Vagina (tissue), 2 donors: Measurements from ENCODE around the gene EMC8. TPM values are rescaled to one million over a fixed set of nuclear protein-coding genes. Genes with fewer than 3 reads are reported as not detected.
"Not testable (repeated sequence)": the region's sequence is repeated elsewhere in the genome, so short reads cannot be mapped to it uniquely, and the experiment has no call there.

Experiments
- DNase-seq, 2 donors: peaks; one replicate each; pipeline ENCODE4 v3.0.0-alpha.2; 2017; ENCODE audit errors: extremely low spot score in 2 of 2
- H3K27ac ChIP-seq: fragments of 200-600 bp; sonication (generic); one replicate; pipeline ENCODE4 v1.5.1; 2019
- H3K27me3 ChIP-seq: fragments of 200-600 bp; sonication (generic); one replicate; pipeline ENCODE4 v1.5.1; 2019
- H3K36me3 ChIP-seq, 2 donors: fragments of 200-600 bp; sonication (generic); one replicate each; pipeline ENCODE4 v1.5.1; 2017 to 2019
- H3K4me1 ChIP-seq: fragments of 200-600 bp; sonication (generic); one replicate; pipeline ENCODE4 v1.5.1; 2019
- H3K4me3 ChIP-seq, 2 donors: fragments of 200-600 bp; sonication (generic); 1 replicate in 1 of 2; 2 replicates in 1 of 2; pipeline ENCODE4 v1.5.1; 2016 to 2019
- H3K9me3 ChIP-seq: fragments of 200-600 bp; sonication (generic); one replicate; pipeline ENCODE4 v1.5.1; 2019
- POLR2A ChIP-seq, 2 donors: fragments of 450-650 bp; IDR thresholded peaks; one replicate each; pipeline ENCODE4 v1.6.1; 2017; ENCODE audit warnings: antibody characterized with exemption in 2 of 2, mild to moderate bottlenecking in 2 of 2, moderate library complexity in 2 of 2
- POLR2AphosphoS5 ChIP-seq, 2 donors: sonication (generic); formaldehyde crosslinking; IDR thresholded peaks; one replicate each; pipeline ENCODE4 v1.9.0; 2017; ENCODE audit warnings: antibody characterized with exemption in 2 of 2, mild to moderate bottlenecking in 2 of 2, low read depth in 1 of 2; ENCODE audit not compliant: insufficient read depth in 1 of 2
- intact Hi-C: fragments of 100-400 bp; cut with DNase I; formaldehyde crosslinking; loops from one replicate; pipeline ENCODE4 v1.15.1; 2023
- total RNA-seq: library from RNA; depleted of rRNA; stranded (reverse); fragments of >200 nt; gene quantifications from one replicate; pipeline ENCODE4 v1.2.3, GENCODE V29; 2016
- TF ChIP-seq, protein P1 (sequence below), 3 experiments: fragments of 450-650 bp in 2 of 3; fragments of 200-600 bp in 1 of 3; sonication (generic) in 1 of 3; IDR thresholded peaks; one replicate each; pipeline ENCODE4 v1.5.1; 2017 to 2019; ENCODE audit warnings: antibody characterized with exemption in 3 of 3, mild to moderate bottlenecking in 2 of 3, moderate library complexity in 2 of 3

The EMC8 gene
- total RNA-seq, 1 donor from 2014 or later, result 42.0 TPM

DNA sequence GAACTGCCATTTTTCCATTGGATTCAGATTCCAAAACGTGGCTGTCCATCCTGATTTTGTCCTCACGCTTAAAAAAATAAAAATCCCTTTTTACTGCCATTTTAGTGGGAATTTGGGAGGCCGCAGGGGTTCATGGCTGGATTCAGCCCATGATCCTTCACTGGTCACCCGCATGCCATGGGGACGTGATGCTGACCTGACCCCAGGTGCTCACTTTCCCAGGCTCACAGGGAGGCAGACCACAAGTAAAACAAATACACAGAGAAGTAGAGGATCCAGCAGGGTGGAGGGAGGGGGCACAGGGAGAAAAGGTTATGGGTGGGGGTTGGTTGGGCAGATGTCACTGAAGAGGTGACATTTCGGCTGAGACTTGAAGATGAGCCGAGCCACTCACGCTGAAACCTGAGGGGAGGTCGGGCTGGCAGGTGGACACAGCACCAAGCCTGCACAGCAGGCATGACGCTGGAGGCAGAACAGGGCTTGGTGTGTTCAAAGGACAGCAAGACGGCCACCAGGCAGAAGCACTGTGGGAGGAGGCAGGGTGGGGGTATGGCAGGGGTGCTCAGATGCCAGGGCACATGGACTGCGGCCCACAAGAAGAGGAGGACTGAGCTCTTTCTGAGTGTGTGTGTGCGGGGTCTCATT lies 10.9 kb upstream of the EMC8 start:
- Histone ChIP-seq H3K36me3 (peaks cover 0 to 17% of the 10 kb centered on the region in 2 donors), H3K9me3 (no peaks in the 10 kb centered on the region), H3K27ac (no peak overlapping the region), H3K4me1 (no peaks in the 10 kb centered on the region), H3K4me3 (no peak overlapping the region), H3K27me3 (no peaks in the 10 kb centered on the region)
- DNase-seq, result no peak
- intact Hi-C loops, result no loop called here
- TF ChIP-seq POLR2A (IDR thresholded peaks at IDR 0.05) (no peak), POLR2AphosphoS5 (IDR thresholded peaks at IDR 0.05; ENCODE audit: insufficient read depth in 1 of 2, low read depth in 1 of 2) (no peak)
- TF ChIP-seq, protein P1, sequence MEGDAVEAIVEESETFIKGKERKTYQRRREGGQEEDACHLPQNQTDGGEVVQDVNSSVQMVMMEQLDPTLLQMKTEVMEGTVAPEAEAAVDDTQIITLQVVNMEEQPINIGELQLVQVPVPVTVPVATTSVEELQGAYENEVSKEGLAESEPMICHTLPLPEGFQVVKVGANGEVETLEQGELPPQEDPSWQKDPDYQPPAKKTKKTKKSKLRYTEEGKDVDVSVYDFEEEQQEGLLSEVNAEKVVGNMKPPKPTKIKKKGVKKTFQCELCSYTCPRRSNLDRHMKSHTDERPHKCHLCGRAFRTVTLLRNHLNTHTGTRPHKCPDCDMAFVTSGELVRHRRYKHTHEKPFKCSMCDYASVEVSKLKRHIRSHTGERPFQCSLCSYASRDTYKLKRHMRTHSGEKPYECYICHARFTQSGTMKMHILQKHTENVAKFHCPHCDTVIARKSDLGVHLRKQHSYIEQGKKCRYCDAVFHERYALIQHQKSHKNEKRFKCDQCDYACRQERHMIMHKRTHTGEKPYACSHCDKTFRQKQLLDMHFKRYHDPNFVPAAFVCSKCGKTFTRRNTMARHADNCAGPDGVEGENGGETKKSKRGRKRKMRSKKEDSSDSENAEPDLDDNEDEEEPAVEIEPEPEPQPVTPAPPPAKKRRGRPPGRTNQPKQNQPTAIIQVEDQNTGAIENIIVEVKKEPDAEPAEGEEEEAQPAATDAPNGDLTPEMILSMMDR (IDR thresholded peaks at IDR 0.05), result no peak

DNA sequence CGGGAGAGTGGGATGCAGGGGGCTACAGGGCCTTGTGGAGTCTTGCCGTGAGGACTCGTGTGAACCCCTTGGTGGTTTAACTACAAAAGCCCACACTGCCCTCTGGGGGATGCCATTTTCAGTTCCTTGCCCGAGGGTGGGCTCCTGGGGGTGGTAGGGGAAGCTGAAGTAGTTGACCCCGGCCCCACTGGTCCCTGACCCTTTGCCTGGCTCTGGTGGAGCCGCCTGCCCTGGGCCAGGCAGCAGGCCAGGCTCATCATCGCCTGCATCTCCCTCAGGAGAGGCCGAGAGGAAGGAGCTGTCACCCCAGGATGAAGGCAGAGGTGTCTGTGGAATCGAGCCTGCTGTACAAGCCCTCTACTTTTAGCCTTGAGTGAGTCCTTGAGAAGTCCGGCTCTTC lies 10.3 kb upstream of the EMC8 start:
- no peak for DNase-seq
- intact Hi-C loops, result no loop called here
- peaks cover 0 to 23% of the 10 kb centered on the region in 2 donors for H3K36me3 ChIP-seq
- TF ChIP-seq POLR2AphosphoS5 (IDR thresholded peaks at IDR 0.05; ENCODE audit: insufficient read depth in 1 of 2, low read depth in 1 of 2) (no peak), POLR2A (IDR thresholded peaks at IDR 0.05) (no peak)
- TF ChIP-seq, protein P1 (IDR thresholded peaks at IDR 0.05), result no peak
- no peak overlapping the region for H3K4me3 ChIP-seq
- no peaks in the 10 kb centered on the region for H3K27me3 ChIP-seq
- no peak overlapping the region for H3K27ac ChIP-seq
- H3K9me3 ChIP-seq, result no peaks in the 10 kb centered on the region
- no peaks in the 10 kb centered on the region for H3K4me1 ChIP-seq

DNA sequence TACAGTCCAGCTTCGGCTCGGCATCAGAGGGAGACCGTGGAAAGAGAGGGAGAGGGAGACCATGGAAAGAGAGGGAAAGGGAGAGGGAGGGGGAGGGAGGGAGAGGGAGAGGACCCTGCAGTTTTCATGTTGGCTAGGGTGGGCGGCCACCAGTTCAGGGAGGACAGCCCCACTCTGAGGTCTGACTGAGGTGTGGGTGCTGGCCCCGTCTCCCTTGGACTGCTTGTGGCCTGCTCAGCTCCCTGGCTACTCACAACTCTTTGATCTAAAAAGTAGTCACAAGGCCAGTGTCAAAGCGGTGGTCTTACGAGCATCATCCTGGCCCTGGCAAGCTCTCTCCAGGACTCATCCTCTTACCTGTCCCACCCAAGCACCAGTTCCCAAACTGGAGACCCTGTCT lies 9.6 kb upstream of the EMC8 start:
- Histone ChIP-seq H3K4me1 (no peaks in the 10 kb centered on the region), H3K27me3 (no peaks in the 10 kb centered on the region), H3K4me3 (no peak overlapping the region), H3K9me3 (no peaks in the 10 kb centered on the region), H3K36me3 (peaks cover 0 to 25% of the 10 kb centered on the region in 2 donors), H3K27ac (no peak overlapping the region)
- intact Hi-C loops, result no loop called here
- no peak for DNase-seq
- TF ChIP-seq, protein P1 (IDR thresholded peaks at IDR 0.05), result no peak
- no peak for TF ChIP-seq POLR2AphosphoS5 (IDR thresholded peaks at IDR 0.05; ENCODE audit: insufficient read depth in 1 of 2, low read depth in 1 of 2)
- TF ChIP-seq POLR2A (IDR thresholded peaks at IDR 0.05), result no peak

DNA sequence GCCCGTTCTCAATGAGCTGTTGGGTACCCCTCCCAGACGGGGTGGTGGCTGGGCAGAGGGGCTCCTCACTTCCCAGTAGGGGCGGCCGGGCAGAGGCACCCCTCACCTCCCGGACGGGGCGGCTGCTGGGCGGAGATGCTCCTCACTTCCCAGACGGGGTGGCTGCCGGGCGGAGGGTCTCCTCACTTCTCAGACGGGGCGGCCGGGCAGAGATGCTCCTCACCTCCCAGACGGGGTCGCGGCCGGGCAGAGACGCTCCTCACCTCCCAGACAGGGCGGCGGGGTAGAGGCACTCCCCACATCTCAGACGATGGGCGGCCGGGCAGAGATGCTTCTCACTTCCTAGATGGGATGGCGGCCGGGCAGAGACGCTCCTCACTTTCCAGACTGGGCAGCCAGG lies 8.8 kb upstream of the EMC8 start:
- intact Hi-C loops, H3K27ac ChIP-seq, H3K27me3 ChIP-seq, H3K4me1 ChIP-seq, H3K9me3 ChIP-seq, H3K4me3 ChIP-seq, DNase-seq: not testable (repeated sequence)
- peaks cover 0 to 32% of the 10 kb centered on the region in 2 donors for H3K36me3 ChIP-seq

DNA sequence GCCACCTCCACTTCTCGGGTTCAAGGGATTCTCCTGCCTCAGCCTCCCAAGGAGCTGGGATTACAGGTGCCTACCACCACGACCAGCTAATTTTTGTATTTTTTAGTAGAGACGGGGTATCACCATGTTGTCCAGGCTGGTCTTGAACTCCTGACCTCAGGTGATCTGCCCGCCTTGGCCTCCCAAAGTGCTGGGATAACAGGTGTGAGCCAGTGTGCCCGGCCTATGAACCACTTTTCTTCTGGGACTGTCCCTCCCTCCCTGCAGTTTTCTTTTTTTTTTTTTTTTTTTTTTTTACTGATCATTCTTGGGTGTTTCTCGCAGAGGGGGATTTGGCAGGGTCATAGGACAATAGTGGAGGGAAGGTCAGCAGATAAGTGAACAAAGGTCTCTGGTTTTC lies 8.0 kb upstream of the EMC8 start:
- peaks cover 0 to 39% of the 10 kb centered on the region in 2 donors for H3K36me3 ChIP-seq
- H3K9me3 ChIP-seq, DNase-seq, H3K4me1 ChIP-seq, H3K27me3 ChIP-seq, H3K27ac ChIP-seq, intact Hi-C loops, H3K4me3 ChIP-seq: not testable (repeated sequence)

DNA sequence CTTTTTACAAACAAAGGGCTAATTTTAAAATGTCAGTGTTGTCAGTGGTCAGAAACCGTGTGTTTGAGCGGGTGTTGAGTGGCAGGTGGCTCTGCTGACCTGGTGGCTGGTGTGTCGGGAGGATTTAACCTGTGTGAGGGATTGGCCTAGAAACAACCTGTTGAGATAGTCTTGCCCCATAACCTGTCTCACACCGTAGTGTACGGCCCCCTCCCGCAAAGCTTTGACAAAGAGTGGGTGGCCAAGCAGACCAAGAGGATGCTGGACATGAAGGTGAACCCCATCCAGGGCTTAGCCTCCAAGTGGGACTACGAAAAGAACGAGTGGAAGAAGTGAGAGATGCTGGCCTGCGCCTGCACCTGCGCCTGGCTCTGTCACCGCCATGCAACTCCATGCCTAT lies 7.2 kb upstream of the EMC8 start:
- Histone ChIP-seq H3K9me3 (no peaks in the 10 kb centered on the region), H3K4me1 (peaks cover 1% of the 10 kb centered on the region), H3K4me3 (no peak overlapping the region), H3K36me3 (peaks cover 0 to 45% of the 10 kb centered on the region in 2 donors), H3K27ac (no peak overlapping the region), H3K27me3 (no peaks in the 10 kb centered on the region)
- no peak for TF ChIP-seq POLR2A (IDR thresholded peaks at IDR 0.05)
- TF ChIP-seq, protein P1 (IDR thresholded peaks at IDR 0.05), result no peak
- no peak for TF ChIP-seq POLR2AphosphoS5 (IDR thresholded peaks at IDR 0.05; ENCODE audit: insufficient read depth in 1 of 2, low read depth in 1 of 2)
- intact Hi-C loops, result no loop called here
- no peak for DNase-seq
